Measurements from ENCODE around the gene LYPLAL1.
"Not testable (repeated sequence)": the region's sequence is repeated elsewhere in the genome, so short reads cannot be mapped to it uniquely, and the experiment has no call there.

The LYPLAL1 gene

GRCh38 chr1:219171192-219171935 is 2.3 kb upstream of the LYPLAL1 start:
- no peak for DNase-seq

GRCh38 chr1:219172821-219173220 is 857 bp upstream of the LYPLAL1 start:
- no peak for DNase-seq

DNA sequence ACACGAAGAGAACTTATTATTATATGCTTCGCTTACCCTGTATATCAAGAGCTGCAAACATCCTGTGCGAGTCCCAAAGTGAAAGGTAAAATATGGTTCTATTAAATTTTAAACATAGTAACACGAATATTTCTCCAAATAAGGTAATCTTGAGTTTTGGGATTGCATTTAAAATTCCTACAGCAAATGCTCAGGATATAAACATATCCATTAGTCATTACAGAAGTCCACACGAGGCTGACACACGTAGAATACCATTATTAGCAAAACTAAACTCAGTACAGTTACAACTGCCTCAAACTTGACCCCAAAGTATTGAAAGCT is 282 bp upstream of the LYPLAL1 start:
- no peak for DNase-seq

- DNase-seq = no peak
Observed at GRCh38 chr1:219174460-219175211, 958 bp downstream of the LYPLAL1 start.

GRCh38 chr1:219175212-219175564 is 1.5 kb downstream of the LYPLAL1 start:
- no peak for DNase-seq

GRCh38 chr1:219176168-219176567 is 2.5 kb downstream of the LYPLAL1 start:
- no peak for DNase-seq

GRCh38 chr1:219177363-219177762 is 3.7 kb downstream of the LYPLAL1 start:
- DNase-seq = no peak

DNA sequence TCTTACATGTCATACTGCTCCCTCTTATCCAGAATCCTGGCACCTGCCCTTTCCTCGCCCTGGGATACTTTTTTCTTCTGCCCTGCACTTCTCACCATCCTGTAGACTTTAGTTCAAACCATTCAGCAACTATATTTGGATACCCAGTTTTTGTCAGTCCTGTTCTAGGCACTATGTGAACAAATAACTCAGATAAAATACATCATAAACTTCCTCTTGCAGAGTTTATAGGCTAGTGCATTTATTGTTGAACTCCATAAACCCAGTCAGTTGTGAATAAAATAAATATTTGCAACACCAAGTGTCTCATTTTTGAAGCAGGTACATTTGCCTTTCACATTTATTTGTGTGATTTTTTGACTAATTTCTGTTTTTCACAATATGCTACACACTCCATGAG is 4.3 kb downstream of the LYPLAL1 start:
- no peak for DNase-seq

DNA sequence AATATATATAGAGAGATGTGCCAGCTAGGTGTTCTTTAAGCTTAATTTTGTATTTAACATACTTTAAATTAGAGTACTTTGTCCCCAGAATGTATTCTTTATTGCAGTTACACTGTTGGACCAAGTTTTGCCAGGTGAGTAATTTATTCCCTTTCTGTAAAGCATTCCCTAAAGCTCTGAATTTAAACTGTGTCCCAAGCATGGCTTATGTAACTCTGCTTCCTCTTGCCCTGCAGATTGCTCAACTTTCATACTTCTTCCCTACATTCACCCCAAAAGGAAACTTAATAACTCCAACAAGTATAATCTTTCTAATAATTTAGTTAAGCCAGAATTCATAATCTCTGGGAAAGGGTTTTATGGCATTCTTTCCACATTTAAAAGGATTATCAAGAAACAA is 5.6 kb downstream of the LYPLAL1 start:
- no peak for DNase-seq

GRCh38 chr1:219184337-219184736 is 10.7 kb downstream of the LYPLAL1 start:
- no peak for DNase-seq

GRCh38 chr1:219185486-219186117 is 11.9 kb downstream of the LYPLAL1 start:
- DNase-seq = no peak

- DNase-seq = no peak
Observed at GRCh38 chr1:219188331-219188803, 14.7 kb downstream of the LYPLAL1 start.

- no peak for DNase-seq
Observed at GRCh38 chr1:219189021-219189824, 15.5 kb downstream of the LYPLAL1 start.

GRCh38 chr1:219189952-219190351 is 16.3 kb downstream of the LYPLAL1 start:
- DNase-seq = no peak

- DNase-seq = no peak
Observed at GRCh38 chr1:219190605-219191004, 16.9 kb downstream of the LYPLAL1 start.

DNA sequence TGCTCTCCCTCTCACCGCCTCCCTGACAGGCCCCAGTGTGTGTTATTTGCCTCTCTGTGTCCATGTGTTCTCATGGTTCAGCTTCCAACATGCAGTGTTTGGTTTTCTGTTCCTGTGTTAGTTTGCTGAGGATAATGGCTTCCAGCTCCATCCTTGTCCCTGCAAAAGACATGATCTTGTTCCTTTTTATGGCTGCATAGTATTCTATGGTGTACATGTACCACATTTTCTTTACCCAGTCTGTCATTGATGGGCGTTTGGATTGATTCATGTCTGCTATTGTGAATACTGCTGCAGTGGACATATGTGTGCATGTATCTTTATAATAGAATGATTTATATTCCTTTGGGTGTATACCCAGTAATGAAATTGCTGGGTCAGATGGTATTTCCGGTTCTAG is 22.2 kb downstream of the LYPLAL1 start:
- DNase-seq = not testable (repeated sequence)

DNA sequence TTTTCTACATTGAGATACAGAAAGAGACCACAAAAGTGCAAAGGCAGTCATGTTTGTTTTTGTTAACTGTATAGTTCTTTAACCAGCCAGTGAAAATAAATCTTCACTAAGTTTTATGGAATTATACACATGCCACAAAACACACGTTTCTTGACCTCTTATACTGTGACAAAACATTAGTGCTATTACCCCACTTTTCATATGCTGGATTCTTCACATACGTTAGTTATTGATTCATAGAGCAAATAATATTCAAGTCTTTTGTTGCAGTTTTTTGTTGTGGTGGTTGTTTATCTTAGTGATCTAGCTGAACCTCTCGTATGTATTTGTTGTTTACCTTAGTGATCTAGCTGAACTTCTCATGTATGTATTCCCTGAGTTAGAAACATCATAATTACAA is 28.0 kb downstream of the LYPLAL1 start:
- DNase-seq = no peak

- DNase-seq = no peak
Observed at GRCh38 chr1:219202567-219202966, 28.9 kb downstream of the LYPLAL1 start.

DNA sequence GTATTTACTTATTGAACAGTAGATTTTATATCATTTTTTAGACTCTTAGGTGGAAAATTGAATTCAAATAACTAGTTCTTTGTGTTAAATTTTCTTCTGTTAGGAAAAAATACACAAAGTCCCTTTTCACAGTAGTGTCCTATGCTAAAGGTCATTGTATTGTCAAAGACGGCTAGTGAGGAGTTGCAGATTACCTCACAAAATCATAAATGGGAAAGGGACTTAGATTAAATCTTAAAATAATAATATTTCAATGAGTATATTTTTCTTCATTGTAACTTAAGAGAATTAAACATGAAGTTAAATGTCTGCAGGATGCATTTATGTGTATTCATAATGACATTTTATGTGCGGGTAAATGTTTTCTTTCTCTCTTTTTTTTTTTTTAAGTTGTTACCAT is 32.7 kb downstream of the LYPLAL1 start:
- no peak for DNase-seq

DNA sequence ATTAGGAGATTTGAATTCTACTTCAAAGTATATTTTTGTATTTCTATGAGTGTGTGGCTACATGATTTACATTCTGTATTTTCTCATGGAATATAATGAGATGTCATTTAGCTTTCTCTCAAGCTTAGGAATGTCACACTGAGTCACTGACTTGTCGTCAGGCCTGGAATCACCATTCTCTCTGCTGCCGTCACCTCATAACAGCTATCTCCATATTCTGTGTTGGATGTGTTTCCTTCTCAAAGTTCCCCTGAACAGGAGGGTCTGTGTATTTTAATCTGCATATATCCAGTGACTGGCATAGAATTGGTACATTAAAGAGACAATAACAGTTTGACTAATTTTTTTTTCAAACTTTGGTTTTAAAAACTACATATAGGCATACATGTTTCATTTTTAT is 35.9 kb downstream of the LYPLAL1 start:
- no peak for DNase-seq

DNA sequence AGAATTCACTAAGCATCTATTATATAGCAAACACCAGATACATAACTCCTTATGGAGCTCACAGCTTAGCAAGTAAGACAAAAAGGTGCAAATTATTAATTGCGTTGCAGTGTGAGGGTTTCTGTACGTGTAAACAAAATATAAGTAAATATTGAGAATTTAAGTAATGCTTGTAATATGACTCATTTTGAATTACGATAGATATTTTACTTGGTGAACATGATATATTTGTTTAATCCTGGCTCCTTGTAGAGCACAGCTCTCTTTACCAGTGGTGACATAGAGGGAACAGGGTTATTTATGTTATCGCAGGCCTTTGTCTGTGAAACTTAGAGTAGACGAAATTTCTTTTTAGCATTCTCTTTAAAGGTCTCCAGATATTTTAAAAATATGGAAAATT is 36.4 kb downstream of the LYPLAL1 start:
- DNase-seq = no peak

DNA sequence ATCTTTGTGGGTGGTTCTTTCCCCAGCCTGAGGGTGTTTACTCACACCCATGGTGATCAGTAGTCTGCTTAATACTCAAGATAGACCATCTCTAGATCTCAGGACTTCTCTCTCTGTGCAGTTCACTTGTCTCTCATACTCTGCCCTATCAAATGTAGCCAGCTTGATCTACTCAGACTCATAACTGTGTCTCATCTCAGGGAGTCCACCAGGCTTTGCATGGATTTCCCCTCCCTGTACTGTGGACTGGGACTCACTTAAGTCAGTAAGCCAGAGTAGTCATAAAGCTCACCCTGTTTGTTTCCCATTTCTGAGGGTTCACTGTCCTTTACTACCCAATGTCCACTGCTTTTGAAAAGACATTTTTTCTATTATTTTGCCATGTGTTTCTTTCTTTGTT is 41.8 kb downstream of the LYPLAL1 start:
- no peak for DNase-seq

DNA sequence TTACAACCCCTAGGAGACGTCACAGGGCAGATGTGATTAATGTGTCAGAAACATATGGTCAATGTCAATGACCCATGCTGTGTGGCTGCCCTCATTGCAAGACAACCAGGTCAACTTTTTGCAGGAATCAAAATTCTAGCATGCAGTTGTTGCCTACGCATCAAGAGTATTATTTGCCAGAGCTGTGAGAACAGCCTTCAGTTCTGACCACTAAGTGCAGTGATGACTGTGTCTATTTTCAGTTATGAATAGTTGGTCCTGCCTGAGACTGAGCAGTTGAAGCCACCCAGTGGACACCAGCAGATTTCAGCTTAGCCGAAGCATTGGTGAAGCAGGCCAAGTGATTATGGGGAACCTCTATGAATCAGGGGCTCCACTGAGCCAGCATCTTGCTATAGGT is 47.3 kb downstream of the LYPLAL1 start:
- no peak for DNase-seq
